SKM-1 (cell line): ENCODE results near the gene STK24.
"Not testable (repeated sequence)": the region's sequence is repeated elsewhere in the genome, so short reads cannot be mapped to it uniquely, and the experiment has no call there.

ENCODE experiments used
- DNase-seq: peaks from one replicate; lab custom pipeline; 2025; ENCODE audit not compliant: unreplicated experiment; lab: John Stamatoyannopoulos, UW

Gene STK24

DNA sequence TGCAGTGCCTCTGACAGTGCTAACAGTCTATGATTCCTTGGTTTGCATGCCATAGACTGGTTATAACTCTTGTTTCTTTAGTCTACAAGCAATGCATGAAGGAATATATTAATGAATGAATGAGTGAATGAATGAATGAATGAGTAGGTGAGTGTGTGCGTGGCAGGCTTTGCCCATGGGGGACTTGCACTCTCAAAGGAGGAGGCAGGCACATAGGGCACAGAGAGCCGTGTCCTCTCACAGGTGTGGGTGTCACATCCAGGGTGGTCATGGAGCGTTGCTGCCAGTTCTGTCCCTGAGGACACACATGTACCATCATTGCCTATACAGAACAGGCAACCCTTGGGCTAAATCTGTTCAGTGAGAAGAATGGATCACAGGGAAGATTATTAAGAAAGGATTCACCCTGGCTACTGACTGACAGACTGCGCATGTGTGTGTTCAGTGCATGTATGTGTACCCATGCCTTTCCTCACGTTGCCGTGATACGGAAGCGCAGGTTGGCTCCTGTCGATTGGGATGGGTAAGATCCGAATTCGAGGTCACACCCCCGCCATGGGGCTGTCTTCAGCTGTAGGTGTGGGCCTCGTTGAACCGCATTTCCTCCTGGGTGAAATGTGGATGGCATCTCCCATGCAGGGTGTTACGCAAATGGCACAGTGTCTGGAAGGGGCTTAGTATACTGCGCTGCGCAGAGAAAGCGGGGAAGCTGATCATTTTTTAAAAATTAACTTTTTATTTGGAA, 161.4 kb downstream of the STK24 start:
- no peak for DNase-seq

DNA sequence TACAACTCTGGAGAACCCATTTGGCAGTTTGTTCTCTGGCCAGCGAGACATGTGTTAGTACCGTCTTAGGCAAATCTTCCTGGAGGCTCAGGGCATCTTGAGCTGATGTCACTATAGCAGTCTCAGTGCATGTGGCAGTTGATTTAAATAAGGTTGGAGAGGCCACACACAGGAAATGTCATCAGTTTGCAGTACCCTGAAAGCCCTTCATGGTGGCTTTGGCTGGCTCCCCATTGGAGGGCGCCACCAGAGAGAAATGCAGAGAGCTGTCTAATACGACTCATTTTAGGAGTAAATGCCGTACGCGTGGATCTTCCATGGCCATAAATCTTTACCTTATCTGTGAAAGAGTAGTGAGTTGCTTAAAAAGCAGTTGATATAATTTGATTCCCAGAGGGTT, 163.1 kb downstream of the STK24 start:
- DNase-seq, result no peak

DNA sequence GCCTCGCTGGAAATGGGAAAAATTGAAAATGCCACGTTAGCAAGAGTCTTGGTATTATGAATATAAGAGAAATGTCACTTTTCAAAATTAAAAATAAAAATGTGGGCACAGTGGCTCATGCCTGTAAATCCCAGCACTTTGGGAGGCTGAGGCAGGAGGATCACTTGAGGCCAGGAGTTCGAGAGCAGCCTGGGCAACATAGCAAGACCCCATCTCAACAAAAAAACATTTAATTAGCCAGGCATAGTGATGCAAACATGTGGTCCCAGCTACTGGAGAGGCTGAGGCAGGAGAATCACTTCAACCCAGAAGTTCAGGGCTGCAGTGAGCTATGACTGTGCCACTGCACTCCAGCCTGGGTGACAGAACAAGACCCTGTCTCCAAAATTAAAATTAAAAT, 163.6 kb downstream of the STK24 start:
- DNase-seq, result not testable (repeated sequence)

DNA sequence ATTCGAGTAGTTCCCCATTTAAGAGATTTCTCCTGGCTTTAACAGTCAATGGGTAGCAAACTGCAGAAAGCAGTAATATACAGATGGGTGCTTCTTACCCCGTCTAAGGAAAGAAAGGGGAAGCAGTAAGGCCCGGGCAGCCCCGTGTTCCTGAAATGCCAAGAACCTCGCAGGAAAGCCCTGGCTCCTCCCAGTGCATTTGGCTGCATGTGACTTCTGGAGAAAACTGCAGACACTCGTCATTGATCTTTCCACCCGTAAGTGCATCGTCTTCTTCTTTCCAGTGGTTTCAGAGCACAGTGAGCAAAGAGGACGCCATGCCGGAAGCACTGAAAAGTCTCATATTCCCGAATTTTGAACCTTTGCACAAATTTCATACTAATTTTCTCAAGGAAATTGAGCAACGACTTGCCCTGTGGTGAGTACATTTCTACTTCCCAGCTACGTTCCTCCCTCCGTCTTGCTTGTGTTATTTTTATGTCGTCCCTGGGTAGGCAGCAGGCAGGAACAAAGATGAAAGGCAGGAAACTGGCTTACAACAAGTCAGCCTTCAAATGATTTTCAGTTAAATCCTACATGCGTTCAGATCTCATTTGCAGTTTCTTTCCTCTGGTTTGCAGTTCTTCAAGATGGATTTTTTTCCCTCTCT, 165.2 kb downstream of the STK24 start:
- peak; percentile 6 for DNase-seq

DNA sequence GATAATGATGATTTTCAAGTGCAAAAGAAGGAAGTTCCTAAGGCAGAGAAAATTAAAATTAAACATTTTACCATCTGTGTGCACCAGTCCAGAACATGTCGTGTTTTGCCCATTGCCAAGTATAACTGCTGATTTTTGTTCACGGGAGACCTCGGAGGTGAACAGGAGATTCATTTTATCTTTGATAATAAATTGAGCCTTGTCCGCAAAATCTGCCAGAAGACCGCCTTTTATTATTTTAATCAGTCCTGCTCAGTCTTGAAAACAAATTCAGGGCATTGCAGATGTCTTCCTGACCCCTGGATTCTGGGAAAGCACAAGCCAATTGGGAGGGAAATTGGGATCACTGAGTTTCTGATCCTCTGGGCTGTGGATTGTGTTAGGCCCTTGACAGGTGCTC, 165.9 kb downstream of the STK24 start:
- no peak for DNase-seq

DNA sequence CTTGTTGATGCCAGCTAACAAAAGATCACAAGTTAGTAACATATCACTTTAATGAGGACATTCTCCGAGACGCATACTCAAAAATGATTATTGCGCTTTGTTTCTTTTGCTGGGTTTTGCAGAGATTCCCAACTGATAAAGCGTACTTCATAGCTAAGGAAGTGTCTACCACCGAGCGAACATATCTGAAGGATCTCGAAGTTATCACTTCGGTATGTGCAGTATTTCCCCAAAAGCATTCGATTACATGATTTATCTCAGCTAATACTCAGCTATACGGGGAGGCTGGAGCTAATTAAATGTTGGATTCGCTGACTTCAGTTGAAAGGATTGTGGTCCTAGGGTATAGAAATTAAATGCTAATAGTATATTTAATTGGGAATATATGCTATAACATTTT, 166.3 kb downstream of the STK24 start:
- no peak for DNase-seq

DNA sequence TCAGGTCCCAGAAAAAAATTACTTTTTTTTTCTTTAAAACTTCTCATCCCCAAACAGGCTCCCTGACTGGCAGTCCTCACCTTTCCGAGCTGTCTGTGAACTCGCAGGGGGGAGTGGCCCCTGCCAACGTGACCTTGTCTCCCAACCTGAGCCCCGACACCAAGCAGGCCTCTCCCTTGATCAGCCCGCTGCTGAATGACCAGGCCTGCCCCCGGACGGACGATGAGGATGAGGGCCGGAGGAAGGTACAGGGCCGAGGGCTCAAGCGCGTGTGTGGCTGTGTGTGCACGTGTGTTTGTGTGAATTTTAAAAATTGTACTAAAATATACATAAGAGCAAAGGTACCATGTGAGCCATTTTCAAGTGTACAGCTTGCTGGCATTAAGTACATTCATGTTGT, 167.6 kb downstream of the STK24 start:
- no peak for DNase-seq

DNA sequence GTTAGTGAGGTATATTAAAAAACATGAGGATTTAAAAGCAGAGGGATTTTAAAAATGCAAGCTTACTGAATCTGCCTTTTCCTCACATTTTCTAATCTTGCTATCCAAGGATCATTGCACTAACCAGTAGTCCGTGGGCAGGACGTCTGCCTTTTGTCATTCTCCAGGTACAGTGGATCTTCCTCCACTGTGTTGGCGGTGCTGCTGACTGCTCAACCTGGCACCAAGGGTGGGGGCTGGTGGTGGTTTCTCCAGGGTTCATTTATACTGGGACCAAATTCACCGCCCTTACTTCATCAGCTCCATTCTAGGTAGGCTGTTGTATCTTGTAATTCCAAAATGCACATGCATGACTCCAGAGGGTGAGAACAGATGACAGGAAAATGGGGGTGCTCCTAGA, 169.3 kb downstream of the STK24 start:
- no peak for DNase-seq

DNA sequence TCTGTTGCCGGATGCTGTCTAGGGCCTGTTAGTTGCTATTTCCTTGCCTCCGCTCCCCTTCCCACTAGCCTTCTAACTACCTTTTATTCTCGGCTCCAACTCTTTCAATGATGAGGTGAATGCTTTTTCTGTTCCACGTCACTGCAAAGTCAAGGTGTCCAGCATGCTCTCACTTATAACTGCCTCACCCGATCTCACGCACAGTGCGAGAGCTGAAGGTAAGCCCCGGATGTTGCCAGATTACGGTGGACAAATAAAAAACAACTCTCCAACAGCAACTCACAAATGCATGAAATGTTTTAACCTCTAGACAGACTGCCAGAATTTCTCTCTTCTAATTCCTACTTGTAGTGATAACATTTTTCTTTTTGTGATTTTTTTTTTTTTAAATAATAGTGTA, 169.9 kb downstream of the STK24 start:
- DNase-seq, result no peak

DNA sequence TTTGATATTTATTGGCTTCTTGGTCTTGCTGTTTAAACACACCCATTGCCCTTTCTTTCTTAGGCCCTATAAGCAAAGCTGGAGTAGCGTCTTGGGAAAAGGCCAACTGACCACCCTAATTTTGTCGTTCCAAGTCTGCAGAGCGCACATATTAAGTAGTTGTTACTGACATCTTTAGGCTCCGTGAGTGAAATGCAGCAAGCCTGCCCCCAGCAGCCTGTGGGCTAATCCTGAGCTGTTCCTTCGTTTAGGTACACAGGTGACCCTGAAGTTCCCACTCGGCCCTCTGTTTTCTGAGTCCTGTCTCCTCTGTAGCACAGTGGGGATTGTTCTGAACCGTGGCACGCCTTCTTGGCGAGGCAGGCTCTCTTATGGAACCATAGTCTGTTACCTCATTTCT, 170.5 kb downstream of the STK24 start:
- no peak for DNase-seq

DNA sequence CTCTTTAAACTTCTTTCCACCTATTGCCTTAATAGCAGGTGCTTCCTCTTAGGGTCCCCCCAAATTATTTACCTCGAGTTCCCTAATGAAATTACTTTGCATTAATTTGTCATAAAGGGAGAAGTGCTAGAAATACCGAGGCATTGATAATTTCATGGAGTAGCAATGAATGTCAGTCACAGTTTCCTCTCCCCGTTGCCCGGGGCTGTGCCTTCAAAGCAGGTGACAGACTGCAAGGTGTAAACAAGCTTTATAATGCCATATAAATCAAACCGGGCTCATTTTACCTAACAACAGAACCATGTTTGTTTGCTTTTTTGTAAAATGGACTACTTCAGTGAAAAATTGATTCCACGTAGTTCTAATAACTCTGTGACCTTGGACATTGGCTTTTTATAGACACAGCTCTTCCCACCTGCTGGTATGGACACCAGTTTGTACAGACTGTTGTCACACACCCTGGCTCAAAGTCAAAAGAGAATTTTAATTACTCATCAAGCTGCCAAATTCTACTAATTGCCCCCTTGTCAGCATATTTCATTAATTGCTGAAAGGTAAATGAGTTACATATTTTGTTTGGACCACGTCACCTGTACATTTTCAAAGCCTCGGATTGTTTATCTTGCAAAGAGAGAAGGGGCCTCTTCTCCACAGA, 171.1 kb downstream of the STK24 start:
- no peak for DNase-seq

DNA sequence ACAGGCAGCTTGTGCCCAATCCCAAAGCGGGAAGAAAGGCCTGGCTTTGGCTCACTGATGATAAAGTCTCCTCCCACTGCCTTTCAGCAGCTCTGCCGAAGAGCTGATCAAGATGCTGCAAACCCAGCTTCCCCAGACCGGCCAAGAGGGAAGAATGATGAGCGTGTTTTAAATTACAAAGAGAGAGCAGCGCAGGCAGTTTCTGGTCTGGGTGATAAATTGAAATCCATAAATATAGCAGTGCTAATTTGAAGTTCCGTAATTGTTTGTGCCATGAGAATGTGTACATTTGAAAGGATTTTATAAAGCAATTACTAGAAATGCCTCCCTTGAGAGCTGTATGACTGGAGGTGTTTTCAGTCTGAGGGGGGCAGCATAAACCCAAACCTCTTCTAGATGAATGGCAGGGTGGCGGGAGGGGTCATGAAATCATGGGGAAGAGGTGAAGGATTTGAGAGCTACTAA, 171.8 kb downstream of the STK24 start:
- no peak for DNase-seq

DNA sequence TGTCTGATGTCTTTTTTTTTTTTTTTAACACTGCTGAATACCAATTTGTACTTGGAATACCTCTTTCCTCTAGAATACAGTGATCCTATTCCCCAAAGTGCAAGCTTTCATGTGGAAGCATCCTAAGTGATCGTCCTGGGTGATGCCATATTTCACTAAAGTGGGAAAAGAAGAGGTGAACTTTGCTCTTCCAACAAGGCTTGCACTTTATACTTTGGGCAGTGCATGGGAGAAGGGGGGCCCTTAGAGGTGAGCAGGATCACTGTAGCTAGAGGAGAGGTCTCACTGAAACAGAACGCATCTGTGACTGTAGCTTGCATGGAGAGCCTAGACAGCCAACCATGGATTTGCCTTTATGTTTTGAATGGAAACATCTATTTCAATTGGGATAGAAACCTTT, 173.8 kb downstream of the STK24 start:
- DNase-seq, result no peak

DNA sequence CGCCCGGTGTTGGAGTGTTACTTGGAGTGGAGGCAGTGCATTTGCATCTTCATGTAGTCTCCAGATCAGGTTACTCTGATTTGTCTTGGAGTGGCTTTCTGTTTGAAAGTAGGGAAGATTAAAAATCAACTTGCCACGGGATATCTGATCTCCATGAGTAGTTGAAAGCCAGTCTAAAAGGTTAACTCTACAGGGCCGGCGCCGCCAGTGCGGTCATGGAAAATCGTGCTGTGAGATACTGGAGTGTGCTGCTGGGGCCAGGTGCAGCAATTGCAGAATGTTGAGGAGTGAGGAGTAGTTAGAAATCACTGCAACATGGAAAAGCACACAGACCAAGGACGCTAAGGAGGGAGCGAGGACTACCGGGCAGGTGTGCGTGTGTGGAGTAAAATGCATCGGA, 175.0 kb downstream of the STK24 start:
- DNase-seq, result no peak

DNA sequence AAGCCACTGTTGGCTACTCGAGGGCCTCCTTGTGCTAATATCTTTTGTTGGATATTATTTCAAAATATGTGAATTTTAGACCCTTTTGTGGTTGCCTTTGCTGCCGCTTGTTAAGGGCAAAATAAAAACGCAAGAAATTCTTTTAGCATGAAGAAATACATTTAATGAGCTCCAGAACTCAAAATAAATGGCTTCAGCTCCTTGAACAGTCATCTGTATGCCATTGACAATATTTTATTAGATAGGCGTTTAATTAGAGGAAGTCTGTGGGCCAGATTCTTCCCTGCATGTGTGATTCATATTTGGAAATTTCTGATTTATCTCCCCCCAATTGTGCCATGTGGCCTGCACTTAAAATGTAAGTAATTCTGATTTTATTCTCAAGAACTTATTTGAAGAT, 177.2 kb downstream of the STK24 start:
- no peak for DNase-seq

DNA sequence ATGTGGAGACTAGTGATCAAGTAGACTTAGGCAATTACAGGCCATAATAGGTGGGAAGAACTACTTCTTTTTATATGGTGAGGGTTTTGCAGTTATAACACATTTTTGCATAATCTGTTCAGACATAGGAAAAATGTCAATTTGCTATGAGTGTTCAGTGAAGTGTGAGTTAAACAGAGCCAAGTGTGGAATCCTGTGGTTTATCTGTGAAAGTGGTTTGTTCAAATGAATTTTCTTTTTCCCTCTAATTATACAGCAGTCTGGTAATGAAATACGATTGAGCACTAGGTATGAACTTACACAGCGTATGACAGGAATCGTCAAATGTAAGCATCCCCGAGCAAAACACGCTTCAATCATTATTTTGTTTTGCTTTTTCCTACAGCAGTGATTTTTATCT, 178.3 kb downstream of the STK24 start:
- no peak for DNase-seq

DNA sequence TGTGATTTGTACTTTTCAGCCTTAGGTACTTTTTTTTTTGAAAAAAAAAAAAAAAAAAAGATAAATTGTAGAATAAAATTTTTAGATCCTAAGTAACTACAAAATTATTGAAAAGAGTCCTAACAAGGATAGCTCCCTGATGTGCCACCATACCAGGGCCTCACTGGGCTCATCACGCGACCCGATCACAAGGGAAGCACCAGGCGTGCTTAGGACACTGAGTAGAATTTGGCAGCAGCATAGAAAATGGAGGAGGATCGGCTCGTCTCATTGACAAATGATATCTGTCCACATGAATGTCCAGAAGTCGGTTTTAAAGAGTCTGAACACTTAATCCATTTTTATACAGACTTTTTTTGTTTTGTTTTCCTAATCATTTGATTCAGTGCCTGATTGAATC, 179.0 kb downstream of the STK24 start:
- no peak for DNase-seq

DNA sequence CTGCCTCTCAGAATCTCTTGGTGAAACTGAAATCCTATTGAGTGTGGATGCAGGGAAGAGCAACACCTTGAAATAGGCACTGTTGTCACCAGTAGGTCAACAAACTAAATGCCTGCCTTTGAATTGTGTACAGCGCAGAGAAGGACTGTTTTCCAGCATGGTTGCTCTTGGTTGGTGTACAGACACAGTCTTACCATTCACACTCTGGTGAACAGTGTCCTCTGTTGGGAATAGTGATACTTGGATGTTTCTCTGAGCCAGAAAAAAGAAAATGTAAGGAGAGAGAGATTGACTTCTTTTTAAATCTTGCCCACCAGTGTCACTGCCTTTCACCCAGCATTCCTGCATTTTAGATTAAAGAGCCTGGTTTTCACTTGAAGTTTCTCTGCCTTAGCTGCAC, 179.7 kb downstream of the STK24 start:
- DNase-seq, result no peak

DNA sequence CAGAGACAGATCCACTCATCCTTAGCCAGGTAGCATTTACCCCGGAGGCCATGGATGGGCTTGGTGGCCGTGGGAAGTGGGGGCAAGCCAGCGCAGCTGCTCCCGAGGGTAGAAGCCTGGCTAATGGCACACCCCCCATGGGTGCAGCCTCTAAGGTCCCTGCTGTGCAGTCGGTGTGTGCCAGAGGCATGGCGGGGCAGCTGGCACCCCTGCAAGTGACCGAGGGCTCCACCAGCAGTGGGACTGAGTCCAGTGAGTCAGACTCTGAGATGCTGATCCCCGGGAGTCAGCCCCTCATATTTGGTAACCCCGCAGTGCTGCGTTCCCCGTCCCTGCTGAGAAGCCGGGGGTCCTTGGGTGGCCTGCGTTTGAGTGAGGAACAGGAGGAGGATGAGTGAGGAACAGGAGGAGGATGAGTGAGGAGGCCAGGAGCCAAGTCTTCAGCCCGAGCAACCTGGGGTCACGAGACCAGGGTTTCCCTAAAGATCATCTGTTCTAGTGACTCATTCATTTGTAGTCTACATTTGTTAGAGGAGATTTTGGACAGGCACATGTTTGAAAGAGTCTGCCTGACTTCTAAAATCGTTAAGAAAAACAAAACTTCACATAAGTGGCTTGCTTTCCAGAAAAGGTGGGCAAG, 180.7 kb downstream of the STK24 start:
- DNase-seq, result no peak
